Type B pancreatic cell (in vitro differentiated cells): Measurements from ENCODE around the gene IZUMO1R. TPM values are rescaled to one million over a fixed set of nuclear protein-coding genes. Genes with fewer than 3 reads are reported as not detected.
A peak's percentile ranks its signal among the peaks of the same experiment; 100 is the strongest.

Experiments used
- DNase-seq: peaks from one replicate; pipeline ENCODE4 v3.0.0; 2021; ENCODE audit warnings: mixed read lengths; ENCODE audit not compliant: unreplicated experiment; ENCODE audit errors: extremely low spot score
- H3K27ac Mint-ChIP-seq: 2 replicates; pipeline ENCODE4 v1.8.0; 2021; ENCODE audit warnings: mild to moderate bottlenecking, mixed read lengths
- H3K27me3 Mint-ChIP-seq: 2 replicates; pipeline ENCODE4 v1.8.0; 2021; ENCODE audit warnings: mixed read lengths
- H3K36me3 Mint-ChIP-seq: 2 replicates; pipeline ENCODE4 v1.8.0; 2021; ENCODE audit warnings: mixed read lengths
- H3K4me1 Mint-ChIP-seq: one replicate; pipeline ENCODE4 v1.8.0; 2021; ENCODE audit warnings: mixed read lengths; ENCODE audit not compliant: unreplicated experiment
- H3K4me3 Mint-ChIP-seq: 2 replicates; pipeline ENCODE4 v1.8.0; 2021; ENCODE audit warnings: mild to moderate bottlenecking, mixed read lengths
- H3K9me3 Mint-ChIP-seq: 2 replicates; pipeline ENCODE4 v1.8.0; 2021; ENCODE audit warnings: mixed read lengths
- CTCF ChIP-seq: fragments of 200-600 bp; sonication (generic); conservative IDR thresholded peaks from 2 replicates; pipeline ENCODE4 v1.5.0; 2021; ENCODE audit warnings: antibody characterized with exemption, mild to moderate bottlenecking
- total RNA-seq: library from RNA; stranded (reverse); gene quantifications from 2 replicates; pipeline ENCODE4 v1.2.1, GENCODE V29; 2021; ENCODE audit warnings: low replicate concordance

The IZUMO1R gene
- total RNA-seq, 1 donor from 2014 or later, result not detected

GRCh38 chr11:94312339-94312738 lies 8.0 kb downstream of the IZUMO1R start:
- H3K4me3 Mint-ChIP-seq, result no peak overlapping the region
- no peak for DNase-seq
- H3K9me3 Mint-ChIP-seq, result no peaks in the 10 kb centered on the region
- no peaks in the 10 kb centered on the region for H3K36me3 Mint-ChIP-seq
- peaks cover 4% of the 10 kb centered on the region for H3K4me1 Mint-ChIP-seq
- no peak overlapping the region for H3K27ac Mint-ChIP-seq
- TF ChIP-seq CTCF, result no peak
- H3K27me3 Mint-ChIP-seq, result peaks cover 17% of the 10 kb centered on the region

GRCh38 chr11:94314064-94314463 lies 9.7 kb downstream of the IZUMO1R start:
- no peak for TF ChIP-seq CTCF
- peaks cover 4% of the 10 kb centered on the region for H3K4me1 Mint-ChIP-seq
- H3K36me3 Mint-ChIP-seq, result no peaks in the 10 kb centered on the region
- no peak for DNase-seq
- H3K4me3 Mint-ChIP-seq, result no peak overlapping the region
- H3K27ac Mint-ChIP-seq, result no peak overlapping the region
- H3K9me3 Mint-ChIP-seq, result no peaks in the 10 kb centered on the region
- H3K27me3 Mint-ChIP-seq, result peaks cover 12% of the 10 kb centered on the region

GRCh38 chr11:94315664-94316063 lies 11.3 kb downstream of the IZUMO1R start:
- Mint-ChIP-seq H3K4me3 (no peak overlapping the region), H3K27me3 (peaks cover 12% of the 10 kb centered on the region), H3K9me3 (no peaks in the 10 kb centered on the region), H3K36me3 (no peaks in the 10 kb centered on the region), H3K4me1 (no peaks in the 10 kb centered on the region), H3K27ac (no peak overlapping the region)
- TF ChIP-seq CTCF, result no peak
- DNase-seq, result no peak

- no peaks in the 10 kb centered on the region for H3K9me3 Mint-ChIP-seq
- no peak for TF ChIP-seq CTCF
- no peak for DNase-seq
- H3K4me3 Mint-ChIP-seq, result no peak overlapping the region
- peaks cover 23% of the 10 kb centered on the region for H3K27me3 Mint-ChIP-seq
- no peaks in the 10 kb centered on the region for H3K4me1 Mint-ChIP-seq
- H3K36me3 Mint-ChIP-seq, result no peaks in the 10 kb centered on the region
- no peak overlapping the region for H3K27ac Mint-ChIP-seq
Observed at GRCh38 chr11:94322501-94322900, 18.1 kb downstream of the IZUMO1R start.

GRCh38 chr11:94325681-94326080 lies 21.3 kb downstream of the IZUMO1R start:
- Mint-ChIP-seq H3K27me3 (peaks cover 30% of the 10 kb centered on the region), H3K36me3 (no peaks in the 10 kb centered on the region), H3K4me3 (no peak overlapping the region), H3K27ac (no peak overlapping the region), H3K9me3 (no peaks in the 10 kb centered on the region), H3K4me1 (no peaks in the 10 kb centered on the region)
- DNase-seq, result no peak
- TF ChIP-seq CTCF, result peak; percentile 60

GRCh38 chr11:94326947-94327346 lies 22.6 kb downstream of the IZUMO1R start:
- no peaks in the 10 kb centered on the region for H3K36me3 Mint-ChIP-seq
- no peak for TF ChIP-seq CTCF
- H3K27me3 Mint-ChIP-seq, result peaks cover 30% of the 10 kb centered on the region
- H3K9me3 Mint-ChIP-seq, result no peaks in the 10 kb centered on the region
- no peak overlapping the region for H3K27ac Mint-ChIP-seq
- H3K4me3 Mint-ChIP-seq, result no peak overlapping the region
- H3K4me1 Mint-ChIP-seq, result no peaks in the 10 kb centered on the region
- no peak for DNase-seq
